ENCODE results near the gene SHISA9.

The SHISA9 gene

GRCh38 chr16:13176711-13177110 is 275.3 kb downstream of the SHISA9 start:
- Histone ChIP-seq H3K4me1 (ENCODE audit: control insufficient read depth, insufficient read depth, low read length) (no peaks in the 10 kb centered on the region), H3K9me3 (ENCODE audit: control insufficient read depth, low read length) (no peaks in the 10 kb centered on the region), H3K27me3 (ENCODE audit: control insufficient read depth, insufficient read depth, low read length) (no peaks in the 10 kb centered on the region), H3K36me3 (ENCODE audit: control insufficient read depth, insufficient read depth, low read length) (no peaks in the 10 kb centered on the region), H3K4me3 (ENCODE audit: low read length) (no peak overlapping the region), H3K9ac (ENCODE audit: low read length) (no peak overlapping the region)

DNA sequence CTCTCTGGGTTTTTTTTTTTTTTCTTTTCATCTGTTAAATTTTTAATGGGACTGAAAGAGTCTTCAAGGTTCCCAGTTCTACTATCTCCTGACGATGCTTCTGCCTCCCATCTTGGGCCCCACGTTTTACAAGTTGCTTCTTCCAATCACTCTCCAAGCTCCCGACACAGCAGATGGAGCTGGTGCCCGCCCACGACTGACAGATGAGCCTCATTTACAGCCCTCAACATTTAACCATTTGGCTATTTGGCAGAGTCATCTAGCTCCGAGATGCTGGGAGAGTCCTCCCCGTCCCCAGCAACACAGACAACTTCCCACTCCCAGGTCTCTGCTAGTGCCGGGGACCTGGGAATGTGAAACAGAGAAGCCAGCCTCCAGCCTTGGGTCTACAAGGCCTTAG is 276.9 kb downstream of the SHISA9 start:
- Histone ChIP-seq H3K36me3 (ENCODE audit: control insufficient read depth, insufficient read depth, low read length) (no peaks in the 10 kb centered on the region), H3K9me3 (ENCODE audit: control insufficient read depth, low read length) (no peaks in the 10 kb centered on the region), H3K27me3 (ENCODE audit: control insufficient read depth, insufficient read depth, low read length) (no peaks in the 10 kb centered on the region), H3K9ac (ENCODE audit: low read length) (no peak overlapping the region), H3K4me1 (ENCODE audit: control insufficient read depth, insufficient read depth, low read length) (no peaks in the 10 kb centered on the region), H3K4me3 (ENCODE audit: low read length) (no peak overlapping the region)

GRCh38 chr16:13181432-13181831 is 280.0 kb downstream of the SHISA9 start:
- Histone ChIP-seq H3K4me3 (ENCODE audit: low read length) (no peak overlapping the region), H3K4me1 (ENCODE audit: control insufficient read depth, insufficient read depth, low read length) (no peaks in the 10 kb centered on the region), H3K27me3 (ENCODE audit: control insufficient read depth, insufficient read depth, low read length) (no peaks in the 10 kb centered on the region), H3K36me3 (ENCODE audit: control insufficient read depth, insufficient read depth, low read length) (no peaks in the 10 kb centered on the region), H3K9ac (ENCODE audit: low read length) (no peak overlapping the region), H3K9me3 (ENCODE audit: control insufficient read depth, low read length) (no peaks in the 10 kb centered on the region)

DNA sequence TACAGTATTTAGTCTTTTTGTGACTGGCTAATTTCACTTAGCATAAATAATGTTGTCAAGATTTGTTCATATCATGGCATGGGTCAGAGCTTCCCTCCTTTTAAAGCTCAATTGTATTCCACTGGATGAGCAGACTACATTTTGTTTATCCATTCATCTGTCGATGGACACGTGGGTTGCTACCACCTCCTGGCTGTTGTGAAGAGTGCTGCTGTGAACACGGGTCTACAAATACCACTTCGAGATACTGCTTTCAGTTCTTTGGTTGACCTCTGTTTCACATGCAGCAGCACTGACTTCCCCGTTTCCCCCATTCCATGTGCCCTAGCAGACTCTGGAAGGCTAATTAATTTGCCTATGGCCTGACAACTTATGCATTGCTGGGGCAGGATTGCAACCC is 285.4 kb downstream of the SHISA9 start:
- Histone ChIP-seq H3K4me1 (ENCODE audit: control insufficient read depth, insufficient read depth, low read length) (no peaks in the 10 kb centered on the region), H3K36me3 (ENCODE audit: control insufficient read depth, insufficient read depth, low read length) (no peaks in the 10 kb centered on the region), H3K27me3 (ENCODE audit: control insufficient read depth, insufficient read depth, low read length) (no peaks in the 10 kb centered on the region), H3K4me3 (ENCODE audit: low read length) (no peak overlapping the region), H3K9ac (ENCODE audit: low read length) (no peak overlapping the region), H3K9me3 (ENCODE audit: control insufficient read depth, low read length) (no peaks in the 10 kb centered on the region)

DNA sequence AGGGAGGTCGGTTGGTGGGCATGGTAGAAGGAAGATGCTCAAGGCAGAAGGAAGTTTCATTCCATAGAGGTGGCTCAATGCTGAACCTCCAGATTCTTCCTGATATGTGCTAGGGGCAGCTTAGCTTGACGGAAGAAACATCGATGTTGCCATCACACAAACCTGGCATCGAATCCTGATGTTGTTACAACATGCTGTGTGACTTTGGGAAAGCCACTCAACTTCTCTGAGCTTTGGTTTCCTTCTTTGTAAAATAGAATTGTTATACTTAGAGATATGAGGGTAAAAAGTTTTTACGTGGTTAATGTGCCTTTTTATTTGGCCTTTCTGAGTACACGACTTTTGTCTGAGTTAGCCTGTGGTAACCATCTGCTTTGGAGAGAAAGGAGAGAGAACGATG is 287.9 kb downstream of the SHISA9 start:
- no peak overlapping the region for H3K4me3 ChIP-seq (ENCODE audit: low read length)
- H3K4me1 ChIP-seq (ENCODE audit: control insufficient read depth, insufficient read depth, low read length) = no peaks in the 10 kb centered on the region
- H3K9ac ChIP-seq (ENCODE audit: low read length) = no peak overlapping the region
- H3K9me3 ChIP-seq (ENCODE audit: control insufficient read depth, low read length) = no peaks in the 10 kb centered on the region
- no peaks in the 10 kb centered on the region for H3K36me3 ChIP-seq (ENCODE audit: control insufficient read depth, insufficient read depth, low read length)
- no peaks in the 10 kb centered on the region for H3K27me3 ChIP-seq (ENCODE audit: control insufficient read depth, insufficient read depth, low read length)

GRCh38 chr16:13193721-13194120 is 292.3 kb downstream of the SHISA9 start:
- no peaks in the 10 kb centered on the region for H3K36me3 ChIP-seq (ENCODE audit: control insufficient read depth, insufficient read depth, low read length)
- H3K27me3 ChIP-seq (ENCODE audit: control insufficient read depth, insufficient read depth, low read length) = no peaks in the 10 kb centered on the region
- no peak overlapping the region for H3K4me3 ChIP-seq (ENCODE audit: low read length)
- H3K9me3 ChIP-seq (ENCODE audit: control insufficient read depth, low read length) = no peaks in the 10 kb centered on the region
- H3K9ac ChIP-seq (ENCODE audit: low read length) = no peak overlapping the region
- H3K4me1 ChIP-seq (ENCODE audit: control insufficient read depth, insufficient read depth, low read length) = no peaks in the 10 kb centered on the region

DNA sequence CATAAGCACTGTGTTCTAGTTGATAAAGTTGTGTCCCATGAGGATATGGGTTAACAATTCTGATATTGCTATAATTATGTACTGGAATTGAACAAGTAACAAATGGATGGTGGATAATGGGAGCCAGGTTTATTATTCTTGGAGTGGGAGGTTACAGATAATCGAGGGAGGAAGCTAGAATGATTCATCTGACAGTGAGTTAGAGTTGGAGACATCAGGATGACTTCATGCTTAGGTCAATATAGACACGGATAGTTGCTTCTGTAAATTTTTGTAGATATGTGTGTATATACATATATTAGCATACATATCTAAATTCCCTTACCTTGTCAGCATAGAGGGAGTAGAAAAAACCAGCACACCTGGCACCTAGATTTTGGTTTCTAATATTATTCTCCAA is 293.4 kb downstream of the SHISA9 start:
- no peak overlapping the region for H3K9ac ChIP-seq (ENCODE audit: low read length)
- H3K4me1 ChIP-seq (ENCODE audit: control insufficient read depth, insufficient read depth, low read length) = no peaks in the 10 kb centered on the region
- H3K4me3 ChIP-seq (ENCODE audit: low read length) = no peak overlapping the region
- no peaks in the 10 kb centered on the region for H3K27me3 ChIP-seq (ENCODE audit: control insufficient read depth, insufficient read depth, low read length)
- no peaks in the 10 kb centered on the region for H3K36me3 ChIP-seq (ENCODE audit: control insufficient read depth, insufficient read depth, low read length)
- no peaks in the 10 kb centered on the region for H3K9me3 ChIP-seq (ENCODE audit: control insufficient read depth, low read length)

- H3K36me3 ChIP-seq (ENCODE audit: control insufficient read depth, insufficient read depth, low read length) = no peaks in the 10 kb centered on the region
- no peak overlapping the region for H3K4me3 ChIP-seq (ENCODE audit: low read length)
- H3K9me3 ChIP-seq (ENCODE audit: control insufficient read depth, low read length) = no peaks in the 10 kb centered on the region
- H3K27me3 ChIP-seq (ENCODE audit: control insufficient read depth, insufficient read depth, low read length) = no peaks in the 10 kb centered on the region
- no peak overlapping the region for H3K9ac ChIP-seq (ENCODE audit: low read length)
- no peaks in the 10 kb centered on the region for H3K4me1 ChIP-seq (ENCODE audit: control insufficient read depth, insufficient read depth, low read length)
These were observed 302.3 kb downstream of the SHISA9 start for GRCh38 chr16:13203725-13204124.

GRCh38 chr16:13205352-13205751 is 304.0 kb downstream of the SHISA9 start:
- Histone ChIP-seq H3K36me3 (ENCODE audit: control insufficient read depth, insufficient read depth, low read length) (no peaks in the 10 kb centered on the region), H3K4me3 (ENCODE audit: low read length) (no peak overlapping the region), H3K4me1 (ENCODE audit: control insufficient read depth, insufficient read depth, low read length) (no peaks in the 10 kb centered on the region), H3K27me3 (ENCODE audit: control insufficient read depth, insufficient read depth, low read length) (no peaks in the 10 kb centered on the region), H3K9me3 (ENCODE audit: control insufficient read depth, low read length) (no peaks in the 10 kb centered on the region), H3K9ac (ENCODE audit: low read length) (no peak overlapping the region)

DNA sequence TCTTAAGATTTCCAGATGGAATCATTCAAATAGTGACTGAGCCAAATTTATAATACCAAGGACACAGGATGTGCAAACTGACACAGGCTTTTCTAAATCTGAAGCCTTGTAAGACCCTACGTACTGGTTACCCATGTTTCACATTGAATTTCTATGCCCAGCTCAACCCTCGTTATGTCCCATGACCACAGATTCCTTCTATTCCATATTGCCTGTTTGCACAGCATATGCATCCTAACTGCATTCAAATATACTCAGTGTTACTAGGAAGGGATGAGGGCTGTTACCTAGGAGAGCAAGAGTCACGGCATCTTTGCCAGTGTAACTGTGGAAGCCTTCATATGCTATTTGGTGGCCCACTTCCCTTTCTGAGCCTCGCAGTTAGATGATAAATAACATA is 305.2 kb downstream of the SHISA9 start:
- H3K4me1 ChIP-seq (ENCODE audit: control insufficient read depth, insufficient read depth, low read length) = no peaks in the 10 kb centered on the region

GRCh38 chr16:13207151-13207550 is 305.8 kb downstream of the SHISA9 start:
- Histone ChIP-seq H3K9me3 (ENCODE audit: control insufficient read depth, low read length) (no peaks in the 10 kb centered on the region), H3K9ac (ENCODE audit: low read length) (no peak overlapping the region), H3K4me3 (ENCODE audit: low read length) (no peak overlapping the region), H3K27me3 (ENCODE audit: control insufficient read depth, insufficient read depth, low read length) (no peaks in the 10 kb centered on the region), H3K4me1 (ENCODE audit: control insufficient read depth, insufficient read depth, low read length) (no peaks in the 10 kb centered on the region), H3K36me3 (ENCODE audit: control insufficient read depth, insufficient read depth, low read length) (no peaks in the 10 kb centered on the region)

More for the DNA sequence above, 305.2 kb downstream of the SHISA9 start:
- no peak overlapping the region for H3K4me3 ChIP-seq (ENCODE audit: low read length)
- H3K9ac ChIP-seq (ENCODE audit: low read length) = no peak overlapping the region
- H3K36me3 ChIP-seq (ENCODE audit: control insufficient read depth, insufficient read depth, low read length) = no peaks in the 10 kb centered on the region
- no peaks in the 10 kb centered on the region for H3K27me3 ChIP-seq (ENCODE audit: control insufficient read depth, insufficient read depth, low read length)
- no peaks in the 10 kb centered on the region for H3K9me3 ChIP-seq (ENCODE audit: control insufficient read depth, low read length)

- no peak overlapping the region for H3K9ac ChIP-seq (ENCODE audit: low read length)
- no peaks in the 10 kb centered on the region for H3K36me3 ChIP-seq (ENCODE audit: control insufficient read depth, insufficient read depth, low read length)
- H3K27me3 ChIP-seq (ENCODE audit: control insufficient read depth, insufficient read depth, low read length) = no peaks in the 10 kb centered on the region
- H3K9me3 ChIP-seq (ENCODE audit: control insufficient read depth, low read length) = no peaks in the 10 kb centered on the region
- H3K4me1 ChIP-seq (ENCODE audit: control insufficient read depth, insufficient read depth, low read length) = no peaks in the 10 kb centered on the region
- H3K4me3 ChIP-seq (ENCODE audit: low read length) = no peak overlapping the region
These were observed 322.3 kb downstream of the SHISA9 start for GRCh38 chr16:13223666-13224065.

- H3K4me3 ChIP-seq (ENCODE audit: low read length) = no peak overlapping the region
- no peak overlapping the region for H3K9ac ChIP-seq (ENCODE audit: low read length)
- no peaks in the 10 kb centered on the region for H3K36me3 ChIP-seq (ENCODE audit: control insufficient read depth, insufficient read depth, low read length)
- H3K9me3 ChIP-seq (ENCODE audit: control insufficient read depth, low read length) = no peaks in the 10 kb centered on the region
- H3K27me3 ChIP-seq (ENCODE audit: control insufficient read depth, insufficient read depth, low read length) = no peaks in the 10 kb centered on the region
- no peaks in the 10 kb centered on the region for H3K4me1 ChIP-seq (ENCODE audit: control insufficient read depth, insufficient read depth, low read length)
These were observed 327.6 kb downstream of the SHISA9 start for GRCh38 chr16:13229039-13229438.

Measured in mucosa of stomach (tissue), 1 donor.